Smooth muscle cell (in vitro differentiated cells): ENCODE results near the gene RBM15. TPM values are rescaled to one million over a fixed set of nuclear protein-coding genes. Genes with fewer than 3 reads are reported as not detected.
A peak's percentile ranks its signal among the peaks of the same experiment; 100 is the strongest.

Source experiments
- DNase-seq: peaks from one replicate; lab custom pipeline; 2025; ENCODE audit not compliant: unreplicated experiment; lab: John Stamatoyannopoulos, UW
- H2AFZ ChIP-seq: fragments of 200-600 bp; sonication (generic); 2 replicates; pipeline ENCODE4 v1.6.0; 2016; ENCODE audit warnings: antibody characterized with exemption, low read depth, mild to moderate bottlenecking
- H3F3A ChIP-seq: fragments of 200-600 bp; sonication (generic); 2 replicates; pipeline ENCODE4 v1.6.0; 2017; ENCODE audit warnings: antibody characterized with exemption, low read depth
- H3K27ac ChIP-seq: fragments of 200-600 bp; sonication (generic); 2 replicates; pipeline ENCODE4 v1.5.1; 2016; ENCODE audit warnings: low read depth, mild to moderate bottlenecking
- H3K27me3 ChIP-seq: fragments of 200-600 bp; sonication (generic); 2 replicates; pipeline ENCODE4 v1.6.1; 2016; ENCODE audit warnings: low read depth, mild to moderate bottlenecking
- H3K36me3 ChIP-seq: fragments of 200-600 bp; sonication (generic); 2 replicates; pipeline ENCODE4 v1.5.1; 2016; ENCODE audit warnings: low read depth
- H3K4me1 ChIP-seq: fragments of 200-600 bp; sonication (generic); 2 replicates; pipeline ENCODE4 v1.5.1; 2016; ENCODE audit warnings: low read depth
- H3K4me2 ChIP-seq: fragments of 200-600 bp; sonication (generic); 2 replicates; pipeline ENCODE4 v1.6.0; 2016; ENCODE audit warnings: mild to moderate bottlenecking
- H3K4me3 ChIP-seq: fragments of 200-600 bp; sonication (generic); 2 replicates; pipeline ENCODE4 v1.5.1; 2016; ENCODE audit warnings: mild to moderate bottlenecking
- H3K79me2 ChIP-seq: fragments of 200-600 bp; sonication (generic); 2 replicates; pipeline ENCODE4 v1.6.0; 2016; ENCODE audit warnings: low read depth, mild to moderate bottlenecking
- H3K9ac ChIP-seq: fragments of 200-600 bp; sonication (generic); 2 replicates; pipeline ENCODE4 v1.6.0; 2016; ENCODE audit warnings: low read depth
- H3K9me3 ChIP-seq: fragments of 200-600 bp; sonication (generic); replicated peaks from 2 replicates; pipeline ENCODE4 v1.5.1; 2016; ENCODE audit warnings: low read depth
- H4K20me1 ChIP-seq: fragments of 200-600 bp; sonication (generic); 2 replicates; pipeline ENCODE4 v1.6.0; 2016; ENCODE audit warnings: low read depth
- CTCF ChIP-seq: fragments of 200-600 bp; sonication (generic); IDR thresholded peaks from 2 replicates; pipeline ENCODE4 v1.5.1; 2017; ENCODE audit warnings: borderline replicate concordance, mild to moderate bottlenecking, antibody characterized with exemption; ENCODE audit not compliant: insufficient read depth, poor library complexity, severe bottlenecking
- WGBS: methylation state at CpG from one replicate; pipeline ENCODE4 v1.1.7; 2016; ENCODE audit warnings: low lambda C conversion rate; 5-methylcytosine and 5-hydroxymethylcytosine counted together
- polyA plus RNA-seq: library from polyadenylated mRNA; unstranded; fragments of >200 nt; fragmentation: Nextera tagmentation; extraction: Ambion mirVana; gene quantifications from 2 replicates; pipeline ENCODE4 v1.2.1, GENCODE V29; 2016
- total RNA-seq: library from RNA; depleted of rRNA; stranded (reverse); fragments of >200 nt; gene quantifications from 2 replicates; pipeline ENCODE4 v1.2.3, GENCODE V29; 2014

RBM15 gene
- total and polyA plus RNA-seq, 2 experiments from 2014 or later, result 5.3 to 32.9 TPM

- Histone ChIP-seq H3K36me3 (no peaks in the 10 kb centered on the region), H3K4me2 (peak overlapping the region; percentile 96), H3K4me3 (peak overlapping the region; percentile 65), H3K27ac (peak overlapping the region; percentile 98), H3K9ac (peak overlapping the region; percentile 98), H3K9me3 (no peaks in the 10 kb centered on the region), H3K27me3 (no peaks in the 10 kb centered on the region), H2AFZ (peak overlapping the region; percentile 90), H3F3A (peaks cover 9% of the 10 kb centered on the region), H4K20me1 (peaks cover 35% of the 10 kb centered on the region), H3K79me2 (peaks cover 35% of the 10 kb centered on the region), H3K4me1 (peaks cover 43% of the 10 kb centered on the region)
- peak; percentile 48 for TF ChIP-seq CTCF
- under 1% methylated on average over 56 of the region's 57 CpGs for WGBS
- peak; percentile 92 for DNase-seq
Observed at GRCh38 chr1:110338309-110338885, 780 bp upstream of the RBM15 start.

GRCh38 chr1:110339407-110340206 lies 430 bp downstream of the RBM15 start:
- peaks cover 47% of the 10 kb centered on the region for H3K79me2 ChIP-seq
- H3K4me1 ChIP-seq, result peaks cover 55% of the 10 kb centered on the region
- H2AFZ ChIP-seq, result peak overlapping the region; percentile 57
- no peaks in the 10 kb centered on the region for H3K36me3 ChIP-seq
- under 1% methylated on average over 77 of the region's 77 CpGs for whole genome bisulfite sequencing
- H3K9me3 ChIP-seq, result no peaks in the 10 kb centered on the region
- no peaks in the 10 kb centered on the region for H3K27me3 ChIP-seq
- peak overlapping the region; percentile 73 for H3K4me3 ChIP-seq
- DNase-seq, result peak; percentile 69
- H3K27ac ChIP-seq, result peak overlapping the region; percentile 96
- peak; percentile 53 for TF ChIP-seq CTCF
- peaks cover 47% of the 10 kb centered on the region for H4K20me1 ChIP-seq
- H3F3A ChIP-seq, result peaks cover 9% of the 10 kb centered on the region
- peak overlapping the region; percentile 98 for H3K9ac ChIP-seq
- peak overlapping the region; percentile 91 for H3K4me2 ChIP-seq

GRCh38 chr1:110340207-110340468 lies 961 bp downstream of the RBM15 start:
- Histone ChIP-seq H4K20me1 (peaks cover 52% of the 10 kb centered on the region), H3K4me2 (peak overlapping the region; percentile 91), H3K9ac (peak overlapping the region; percentile 98), H3K79me2 (peaks cover 52% of the 10 kb centered on the region), H3K27me3 (no peaks in the 10 kb centered on the region), H3K4me3 (peak overlapping the region; percentile 73), H3F3A (peaks cover 9% of the 10 kb centered on the region), H3K27ac (peak overlapping the region; percentile 96), H3K9me3 (no peaks in the 10 kb centered on the region), H3K4me1 (peaks cover 58% of the 10 kb centered on the region), H3K36me3 (no peaks in the 10 kb centered on the region), H2AFZ (no peak overlapping the region)
- no peak for DNase-seq
- no peak for TF ChIP-seq CTCF
- WGBS, result 6% methylated on average over 9 of the region's 9 CpGs
